ENCODE measurements around the gene PLD2.

- TF ChIP-seq POLR2AphosphoS5 (IDR thresholded peaks at IDR 0.05), result no peak
- TF ChIP-seq, protein P1, sequence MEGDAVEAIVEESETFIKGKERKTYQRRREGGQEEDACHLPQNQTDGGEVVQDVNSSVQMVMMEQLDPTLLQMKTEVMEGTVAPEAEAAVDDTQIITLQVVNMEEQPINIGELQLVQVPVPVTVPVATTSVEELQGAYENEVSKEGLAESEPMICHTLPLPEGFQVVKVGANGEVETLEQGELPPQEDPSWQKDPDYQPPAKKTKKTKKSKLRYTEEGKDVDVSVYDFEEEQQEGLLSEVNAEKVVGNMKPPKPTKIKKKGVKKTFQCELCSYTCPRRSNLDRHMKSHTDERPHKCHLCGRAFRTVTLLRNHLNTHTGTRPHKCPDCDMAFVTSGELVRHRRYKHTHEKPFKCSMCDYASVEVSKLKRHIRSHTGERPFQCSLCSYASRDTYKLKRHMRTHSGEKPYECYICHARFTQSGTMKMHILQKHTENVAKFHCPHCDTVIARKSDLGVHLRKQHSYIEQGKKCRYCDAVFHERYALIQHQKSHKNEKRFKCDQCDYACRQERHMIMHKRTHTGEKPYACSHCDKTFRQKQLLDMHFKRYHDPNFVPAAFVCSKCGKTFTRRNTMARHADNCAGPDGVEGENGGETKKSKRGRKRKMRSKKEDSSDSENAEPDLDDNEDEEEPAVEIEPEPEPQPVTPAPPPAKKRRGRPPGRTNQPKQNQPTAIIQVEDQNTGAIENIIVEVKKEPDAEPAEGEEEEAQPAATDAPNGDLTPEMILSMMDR (IDR thresholded peaks at IDR 0.05), result no peak
- TF ChIP-seq EP300 (IDR thresholded peaks at IDR 0.05), result no peak
These were observed 45.7 kb downstream of the PLD2 start for GRCh38 chr17:4852567-4853207.

All from gastroesophageal sphincter (tissue), 3 donors.